Lower lobe of right lung (tissue), 2 donors: Measurements from ENCODE around the gene NFATC1. TPM values are rescaled to one million over a fixed set of nuclear protein-coding genes. Genes with fewer than 3 reads are reported as not detected.

ENCODE experiments used
- ATAC-seq, 2 donors: fragments of 200-7000 bp; cut with Tn5 transposase; one replicate each; pipeline ENCODE4 v1.9.1; 2020 to 2022; ENCODE audit warnings: mild to moderate bottlenecking in 2 of 2, moderate library complexity in 2 of 2
- DNase-seq: peaks from one replicate; pipeline ENCODE4 v3.0.0-alpha.2; 2020
- H3K27ac ChIP-seq: fragments of 200-600 bp; one replicate; pipeline ENCODE4 v1.8.0; 2022
- H3K27me3 ChIP-seq: fragments of 200-600 bp; one replicate; pipeline ENCODE4 v1.8.0; 2022; ENCODE audit warnings: low read depth
- H3K36me3 ChIP-seq: fragments of 200-600 bp; one replicate; pipeline ENCODE4 v1.8.0; 2022; ENCODE audit warnings: mild to moderate bottlenecking
- H3K4me1 ChIP-seq: fragments of 200-600 bp; one replicate; pipeline ENCODE4 v1.8.0; 2022
- H3K4me3 ChIP-seq: fragments of 200-600 bp; one replicate; pipeline ENCODE4 v1.8.0; 2022; ENCODE audit warnings: mild to moderate bottlenecking
- H3K9me3 ChIP-seq: fragments of 200-600 bp; one replicate; pipeline ENCODE4 v1.8.0; 2022
- CTCF ChIP-seq: fragments of 200-600 bp; IDR thresholded peaks from one replicate; pipeline ENCODE4 v1.8.0; 2022; ENCODE audit warnings: antibody characterized with exemption, mild to moderate bottlenecking
- intact Hi-C: fragments of 100-400 bp; cut with DNase I; formaldehyde crosslinking; loops from one replicate; pipeline ENCODE4 v1.11.0; 2022
- total RNA-seq: library from RNA; stranded (reverse); fragmentation: NEBNext Ultra II Directional; extraction: Animal tissue kit (Norgen Biotek cat#: 25700); gene quantifications from one replicate; pipeline ENCODE4 v1.2.1, GENCODE V29; 2021
- donor health status: DM: no; HTN: yes; CAD: no; lungs with severe emphysema.

Gene NFATC1
- total RNA-seq, 1 donor from 2014 or later = 21.4 TPM

DNA sequence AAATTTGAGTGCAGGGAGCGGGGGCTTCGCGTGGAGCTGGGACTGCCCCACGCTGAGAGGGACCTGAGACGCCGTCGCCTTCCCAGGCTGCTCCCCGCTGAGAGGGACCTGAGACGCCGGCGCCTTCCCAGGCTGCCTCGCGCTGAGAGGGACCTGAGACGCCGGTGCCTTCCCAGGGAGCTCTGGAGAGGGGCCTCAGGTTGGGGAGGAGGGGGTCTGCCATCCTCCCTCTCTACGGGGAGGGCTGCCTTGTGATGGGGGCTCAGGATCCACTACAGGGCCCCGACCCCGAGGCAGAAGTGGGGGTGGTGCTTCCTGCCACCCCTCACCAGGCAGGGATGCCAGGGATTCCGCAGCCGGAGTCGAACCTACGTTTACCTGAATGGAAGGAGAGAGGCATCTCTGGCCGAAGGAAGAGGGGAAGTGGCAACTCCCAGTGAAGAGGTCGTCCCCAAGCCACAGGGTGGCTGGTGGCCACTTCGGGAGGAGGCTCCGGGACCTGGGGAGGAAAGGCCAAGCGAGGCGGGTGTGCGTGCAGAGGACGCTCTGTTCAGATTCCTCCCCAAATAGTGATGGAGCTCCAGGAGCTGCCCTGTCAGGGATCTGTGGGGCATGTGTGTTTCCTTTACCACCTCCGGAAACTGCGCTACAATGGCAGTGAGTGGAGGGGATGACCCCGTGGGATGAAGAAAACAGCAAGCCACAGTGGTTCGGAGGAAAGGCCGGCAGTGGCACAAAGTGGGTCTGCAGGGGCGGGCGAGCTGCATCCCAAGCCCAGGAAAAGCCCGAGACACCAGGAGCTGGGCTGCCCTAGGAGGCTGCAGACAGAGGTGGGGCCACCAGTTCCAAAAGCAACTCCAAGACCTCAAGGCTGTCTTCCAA, 175.7 kb downstream of the NFATC1 start:
- intact Hi-C loops = no loop called here
- DNase-seq = peak; percentile 34
- no peak for TF ChIP-seq CTCF

GRCh38 chr18:79572093-79572780, 176.5 kb downstream of the NFATC1 start:
- Histone ChIP-seq H3K27me3 (no peaks in the 10 kb centered on the region), H3K36me3 (no peaks in the 10 kb centered on the region), H3K4me3 (no peak overlapping the region), H3K4me1 (peaks cover 13% of the 10 kb centered on the region), H3K27ac (no peak overlapping the region), H3K9me3 (peaks cover 24% of the 10 kb centered on the region)
- DNase-seq = peak; percentile 25
- ATAC-seq = no peak
- intact Hi-C loops = no loop called here
- no peak for TF ChIP-seq CTCF

More for the DNA sequence above, 175.7 kb downstream of the NFATC1 start:
- peaks cover 5% of the 10 kb centered on the region for H3K4me1 ChIP-seq
- no peak overlapping the region for H3K4me3 ChIP-seq
- no peak for ATAC-seq
- peaks cover 24% of the 10 kb centered on the region for H3K9me3 ChIP-seq
- H3K27me3 ChIP-seq = no peaks in the 10 kb centered on the region
- no peak overlapping the region for H3K27ac ChIP-seq
- H3K36me3 ChIP-seq = no peaks in the 10 kb centered on the region

- no peak for TF ChIP-seq CTCF
- Histone ChIP-seq H3K4me3 (no peak overlapping the region), H3K27me3 (no peaks in the 10 kb centered on the region), H3K4me1 (peaks cover 17% of the 10 kb centered on the region), H3K36me3 (no peaks in the 10 kb centered on the region), H3K9me3 (peaks cover 24% of the 10 kb centered on the region), H3K27ac (no peak overlapping the region)
- intact Hi-C loops = no loop called here
- DNase-seq = no peak
- no peak for ATAC-seq
Observed at GRCh38 chr18:79572848-79573451, 177.2 kb downstream of the NFATC1 start.

- DNase-seq (peak; percentile 42), ATAC-seq (no peak)
- H3K9me3 ChIP-seq = peaks cover 24% of the 10 kb centered on the region
- H3K27ac ChIP-seq = no peak overlapping the region
- intact Hi-C loops = no loop called here
- TF ChIP-seq CTCF = no peak
- H3K4me1 ChIP-seq = peaks cover 17% of the 10 kb centered on the region
- no peaks in the 10 kb centered on the region for H3K27me3 ChIP-seq
- H3K36me3 ChIP-seq = no peaks in the 10 kb centered on the region
- H3K4me3 ChIP-seq = no peak overlapping the region
Observed at GRCh38 chr18:79573921-79574491, 178.3 kb downstream of the NFATC1 start.

- Histone ChIP-seq H3K36me3 (no peaks in the 10 kb centered on the region), H3K4me3 (no peak overlapping the region), H3K27ac (no peak overlapping the region), H3K9me3 (peaks cover 24% of the 10 kb centered on the region), H3K4me1 (peaks cover 17% of the 10 kb centered on the region), H3K27me3 (no peaks in the 10 kb centered on the region)
- peak; percentile 24 for DNase-seq
- no peak for TF ChIP-seq CTCF
- no peak for ATAC-seq
- intact Hi-C loops = no loop called here
Observed at GRCh38 chr18:79574938-79575525, 179.3 kb downstream of the NFATC1 start.
